Measurements from ENCODE around the gene E2F4.

Gene E2F4

DNA sequence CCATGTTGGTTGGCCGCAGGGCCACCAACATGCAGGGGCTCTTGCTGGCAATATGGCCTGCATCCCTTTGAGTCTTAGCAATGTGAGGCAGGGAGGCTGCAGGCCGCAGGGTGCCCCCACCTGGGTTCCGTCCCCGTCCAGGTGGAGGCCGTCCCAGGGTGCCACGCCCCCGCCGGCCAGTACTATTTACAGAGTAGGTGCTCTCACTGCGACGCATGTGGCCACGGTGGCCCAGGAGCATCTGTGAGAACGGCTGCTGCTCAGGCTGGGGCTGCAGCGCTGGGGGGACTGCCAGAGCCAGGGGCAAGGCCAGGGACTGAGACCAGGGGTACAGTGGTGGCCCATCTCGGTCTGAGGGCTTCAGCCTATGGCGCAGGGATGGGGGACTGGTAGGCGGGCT lies 11.8 kb upstream of the E2F4 start:
- no peak overlapping the region for H3K4me3 ChIP-seq (ENCODE audit: low read depth, low read length)
- TF ChIP-seq, protein P1, sequence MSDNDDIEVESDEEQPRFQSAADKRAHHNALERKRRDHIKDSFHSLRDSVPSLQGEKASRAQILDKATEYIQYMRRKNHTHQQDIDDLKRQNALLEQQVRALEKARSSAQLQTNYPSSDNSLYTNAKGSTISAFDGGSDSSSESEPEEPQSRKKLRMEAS (IDR thresholded peaks at IDR 0.05; ENCODE audit: low read depth, low read length), result no peak
- TF ChIP-seq MYC (IDR thresholded peaks at IDR 0.05; ENCODE audit: low read depth, low read length) (no peak), POLR2A (IDR thresholded peaks at IDR 0.05; ENCODE audit: extremely low read depth, insufficient read length) (no peak)
- TF ChIP-seq, protein P2, sequence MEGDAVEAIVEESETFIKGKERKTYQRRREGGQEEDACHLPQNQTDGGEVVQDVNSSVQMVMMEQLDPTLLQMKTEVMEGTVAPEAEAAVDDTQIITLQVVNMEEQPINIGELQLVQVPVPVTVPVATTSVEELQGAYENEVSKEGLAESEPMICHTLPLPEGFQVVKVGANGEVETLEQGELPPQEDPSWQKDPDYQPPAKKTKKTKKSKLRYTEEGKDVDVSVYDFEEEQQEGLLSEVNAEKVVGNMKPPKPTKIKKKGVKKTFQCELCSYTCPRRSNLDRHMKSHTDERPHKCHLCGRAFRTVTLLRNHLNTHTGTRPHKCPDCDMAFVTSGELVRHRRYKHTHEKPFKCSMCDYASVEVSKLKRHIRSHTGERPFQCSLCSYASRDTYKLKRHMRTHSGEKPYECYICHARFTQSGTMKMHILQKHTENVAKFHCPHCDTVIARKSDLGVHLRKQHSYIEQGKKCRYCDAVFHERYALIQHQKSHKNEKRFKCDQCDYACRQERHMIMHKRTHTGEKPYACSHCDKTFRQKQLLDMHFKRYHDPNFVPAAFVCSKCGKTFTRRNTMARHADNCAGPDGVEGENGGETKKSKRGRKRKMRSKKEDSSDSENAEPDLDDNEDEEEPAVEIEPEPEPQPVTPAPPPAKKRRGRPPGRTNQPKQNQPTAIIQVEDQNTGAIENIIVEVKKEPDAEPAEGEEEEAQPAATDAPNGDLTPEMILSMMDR (IDR thresholded peaks at IDR 0.05; ENCODE audit: low read depth, low read length), result no peak
- no peak for DNase-seq (ENCODE audit: low read depth)

DNA sequence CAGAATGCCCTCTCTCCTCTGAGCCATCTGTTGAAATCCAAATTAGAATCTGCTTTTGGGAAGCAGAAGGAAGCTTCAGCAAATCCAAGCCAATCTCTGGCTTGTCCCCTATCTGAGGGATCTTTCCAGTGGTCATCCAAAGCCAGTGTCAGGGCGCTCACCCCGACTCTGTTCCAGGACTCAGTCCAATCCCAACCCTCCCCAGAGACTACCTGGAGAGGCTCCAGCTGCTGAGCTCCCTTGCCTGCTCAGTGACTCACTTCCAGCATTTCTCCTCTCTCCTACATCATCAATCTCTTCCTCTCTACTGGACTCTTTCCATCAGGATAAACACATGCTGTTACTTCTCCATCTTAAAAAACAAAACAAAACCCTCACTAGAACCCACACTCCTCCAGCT lies 10.6 kb upstream of the E2F4 start:
- no peak for TF ChIP-seq POLR2A (IDR thresholded peaks at IDR 0.05; ENCODE audit: extremely low read depth, insufficient read length)
- no peak overlapping the region for H3K4me3 ChIP-seq (ENCODE audit: low read depth, low read length)
- DNase-seq (ENCODE audit: low read depth), result no peak

DNA sequence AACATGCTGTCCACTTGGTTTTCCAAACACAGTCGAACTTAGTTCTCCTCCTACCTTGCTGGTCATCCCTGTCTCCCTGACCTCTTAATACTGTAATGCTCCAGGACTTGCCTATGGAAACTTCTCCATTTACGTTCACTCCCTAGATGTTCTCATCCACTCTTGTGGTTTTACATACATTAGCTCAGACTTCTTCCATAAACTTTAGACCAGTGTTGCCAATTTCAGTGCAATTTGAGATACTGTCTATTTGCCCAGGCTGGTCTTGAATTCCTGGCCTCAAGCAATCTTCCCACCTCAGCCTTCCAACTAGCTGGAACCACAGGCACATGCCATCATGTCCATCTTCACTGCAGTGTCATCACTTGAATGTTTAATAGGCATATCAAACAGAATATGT lies 9.7 kb upstream of the E2F4 start:
- no peak for DNase-seq (ENCODE audit: low read depth)
- no peak overlapping the region for H3K4me3 ChIP-seq (ENCODE audit: low read depth, low read length)
- TF ChIP-seq MYC (IDR thresholded peaks at IDR 0.05; ENCODE audit: low read depth, low read length) (no peak), POLR2A (IDR thresholded peaks at IDR 0.05; ENCODE audit: extremely low read depth, insufficient read length) (no peak)
- TF ChIP-seq, protein P1 (IDR thresholded peaks at IDR 0.05; ENCODE audit: low read depth, low read length), result no peak

DNA sequence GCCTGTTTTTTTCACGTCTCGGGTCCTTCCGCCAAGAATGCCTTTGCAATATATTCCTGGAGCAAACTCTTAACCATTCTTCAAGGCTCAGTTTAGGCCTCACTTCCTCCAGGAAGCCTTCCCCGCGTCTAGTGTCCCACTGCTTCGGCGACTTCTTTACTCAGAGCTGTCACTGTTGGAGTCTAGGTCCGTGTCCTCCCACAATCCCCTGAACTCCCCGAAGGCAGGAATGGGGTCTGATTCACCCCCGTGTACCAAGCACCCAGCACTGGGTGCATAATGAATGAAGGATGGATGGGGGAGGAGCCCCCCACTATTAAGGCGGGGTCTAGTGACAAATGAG lies 8.7 kb upstream of the E2F4 start:
- H3K4me3 ChIP-seq (ENCODE audit: low read depth, low read length), result peak overlapping the region; percentile 64
- no peak for DNase-seq (ENCODE audit: low read depth)
- no peak for TF ChIP-seq MYC (IDR thresholded peaks at IDR 0.05; ENCODE audit: low read depth, low read length)
- TF ChIP-seq, protein P1 (IDR thresholded peaks at IDR 0.05; ENCODE audit: low read depth, low read length), result no peak
- TF ChIP-seq, protein P2 (IDR thresholded peaks at IDR 0.05; ENCODE audit: low read depth, low read length), result no peak
- no peak for TF ChIP-seq POLR2A (IDR thresholded peaks at IDR 0.05; ENCODE audit: extremely low read depth, insufficient read length)

DNA sequence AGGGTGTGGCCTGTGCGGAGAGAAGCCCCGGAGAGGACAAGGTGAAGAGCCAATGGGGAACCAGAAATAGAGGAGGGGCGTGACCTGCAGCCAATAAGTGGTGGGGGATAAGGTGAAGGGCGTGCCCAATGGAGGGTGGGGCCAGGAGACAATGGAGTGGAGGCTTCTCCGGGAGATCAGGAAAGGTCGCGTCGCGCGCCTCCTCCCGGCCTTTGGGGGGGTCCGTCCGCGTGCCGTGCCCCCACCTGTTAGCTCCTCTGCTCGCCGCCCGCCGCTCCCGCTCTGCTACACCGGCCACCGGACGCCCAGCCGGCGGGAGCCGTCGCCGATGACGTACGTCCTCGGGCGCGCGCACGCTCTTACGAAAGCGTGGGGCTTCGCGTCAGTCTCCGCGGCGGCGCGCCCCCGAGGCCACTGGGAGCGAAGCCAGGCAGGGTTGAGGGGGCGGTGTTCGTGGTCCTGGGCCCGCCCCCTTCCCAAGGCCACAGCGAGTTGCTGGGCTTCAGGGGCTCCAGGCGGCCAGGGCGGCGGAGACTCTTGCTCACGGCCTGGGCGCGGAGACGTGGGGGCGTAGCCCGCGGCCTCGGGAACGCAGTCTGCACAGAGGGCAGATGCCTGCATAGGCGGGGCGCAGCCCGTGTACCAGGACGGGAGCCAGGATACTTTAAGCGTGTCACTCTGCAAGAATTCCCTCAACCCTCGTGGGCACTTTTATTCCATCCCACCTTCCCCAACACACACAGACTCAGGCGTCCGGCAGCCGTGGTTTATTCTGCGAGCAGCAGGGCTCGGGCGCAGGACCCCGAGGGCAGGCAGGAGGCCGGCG lies 8.1 kb upstream of the E2F4 start, which contains the start of gene MATCAP1:
MATCAP1 (minus strand) TSS at position 337 of the 826 bp plus-strand sequence. CDS start 3,353 bp downstream, outside the sequence.
- peak within 1 kb of the TSS; percentile 64 for H3K4me3 ChIP-seq (ENCODE audit: low read depth, low read length)
- peak; percentile 98 for DNase-seq (ENCODE audit: low read depth)
- TF ChIP-seq, protein P2 (IDR thresholded peaks at IDR 0.05; ENCODE audit: low read depth, low read length), result no peak
- TF ChIP-seq, protein P1 (IDR thresholded peaks at IDR 0.05; ENCODE audit: low read depth, low read length), result peak; percentile 64
- TF ChIP-seq MYC (IDR thresholded peaks at IDR 0.05; ENCODE audit: low read depth, low read length), result peak; percentile 44
- TF ChIP-seq POLR2A (IDR thresholded peaks at IDR 0.05; ENCODE audit: extremely low read depth, insufficient read length), result peak; percentile 33

DNA sequence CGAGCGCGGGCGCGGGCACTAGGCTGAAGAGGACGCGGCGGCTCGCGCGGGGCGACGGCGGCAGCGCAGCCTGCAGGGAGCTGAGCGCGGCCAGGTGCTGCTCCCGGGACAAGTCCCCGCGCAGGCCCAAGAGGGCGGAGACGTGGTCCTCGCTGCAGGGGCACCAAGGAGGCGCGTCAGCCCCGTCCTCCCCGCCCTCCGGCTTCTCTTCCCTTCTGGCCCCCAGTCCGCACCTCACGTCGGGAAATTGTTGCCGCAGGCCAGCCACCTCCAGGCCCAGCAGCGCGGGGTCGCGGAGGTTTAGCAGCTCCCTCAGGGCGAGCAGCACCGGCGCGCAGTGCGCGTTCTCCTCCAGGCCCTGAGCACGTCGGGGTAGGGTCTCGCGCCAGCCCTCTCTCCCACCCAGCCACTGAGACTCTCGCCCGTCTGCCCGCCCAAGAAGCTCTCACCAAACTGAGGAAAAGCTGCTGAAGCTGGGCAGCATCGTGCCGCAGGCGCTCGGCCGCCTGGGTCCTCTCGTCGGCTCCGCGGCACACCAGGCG lies 7.4 kb upstream of the E2F4 start:
- DNase-seq (ENCODE audit: low read depth), result no peak
- TF ChIP-seq, protein P1 (IDR thresholded peaks at IDR 0.05; ENCODE audit: low read depth, low read length), result no peak
- TF ChIP-seq POLR2A (IDR thresholded peaks at IDR 0.05; ENCODE audit: extremely low read depth, insufficient read length), result no peak
- TF ChIP-seq MYC (IDR thresholded peaks at IDR 0.05; ENCODE audit: low read depth, low read length), result no peak
- TF ChIP-seq, protein P2 (IDR thresholded peaks at IDR 0.05; ENCODE audit: low read depth, low read length), result no peak
- H3K4me3 ChIP-seq (ENCODE audit: low read depth, low read length), result no peak overlapping the region

Data from NB4 (cell line).